Measurements from ENCODE around the gene SUFU. TPM values are rescaled to one million over a fixed set of nuclear protein-coding genes. Genes with fewer than 3 reads are reported as not detected.

SUFU gene
- total and polyA plus RNA-seq, 2 experiments from 2014 or later, result 2.8 to 5.6 TPM

DNA sequence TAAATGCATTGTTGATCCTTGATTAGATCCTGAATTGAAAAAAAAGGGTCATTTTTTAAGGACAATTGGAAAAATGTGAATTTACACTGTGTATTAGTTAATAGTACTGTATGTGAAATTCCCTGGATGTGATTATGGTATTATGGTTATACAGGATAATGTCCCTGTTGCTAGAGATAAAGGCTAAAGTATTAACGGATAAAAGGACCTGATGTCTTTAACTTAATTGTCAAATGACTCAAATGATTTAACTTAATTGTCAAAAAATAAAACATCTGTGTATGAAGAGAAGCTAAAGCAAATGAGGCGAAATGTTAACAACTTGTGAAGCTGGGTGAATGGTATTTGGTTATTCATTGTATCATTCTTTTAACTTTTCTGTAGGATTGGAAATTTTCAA lies 48.8 kb downstream of the SUFU start (continued):
- TF ChIP-seq CREB1 (CRISPR knock-in tag; IDR thresholded peaks at IDR 0.05; ENCODE audit: low read depth) (no peak), STAT1 (IDR thresholded peaks at IDR 0.05; ENCODE audit: unreplicated experiment) (no peak), ZNF331 (CRISPR knock-in tag; IDR thresholded peaks at IDR 0.05; ENCODE audit: low read depth) (no peak), EZH2 (IDR thresholded peaks at IDR 0.05; ENCODE audit: low read depth, unreplicated experiment) (no peak), NANOG (IDR thresholded peaks at IDR 0.05; ENCODE audit: borderline replicate concordance) (no peak), POLR2AphosphoS5 (IDR thresholded peaks at IDR 0.05; ENCODE audit: low read depth) (no peak), JUNB (IDR thresholded peaks at IDR 0.05; ENCODE audit: unreplicated experiment) (no peak), EZH2phosphoT487 (IDR thresholded peaks at IDR 0.05; ENCODE audit: unreplicated experiment) (no peak), REST (IDR thresholded peaks at IDR 0.05; ENCODE audit: unreplicated experiment) (no peak), ZNF114 (CRISPR knock-in tag; IDR thresholded peaks at IDR 0.05) (no peak)
- TF ChIP-seq, protein P1, sequence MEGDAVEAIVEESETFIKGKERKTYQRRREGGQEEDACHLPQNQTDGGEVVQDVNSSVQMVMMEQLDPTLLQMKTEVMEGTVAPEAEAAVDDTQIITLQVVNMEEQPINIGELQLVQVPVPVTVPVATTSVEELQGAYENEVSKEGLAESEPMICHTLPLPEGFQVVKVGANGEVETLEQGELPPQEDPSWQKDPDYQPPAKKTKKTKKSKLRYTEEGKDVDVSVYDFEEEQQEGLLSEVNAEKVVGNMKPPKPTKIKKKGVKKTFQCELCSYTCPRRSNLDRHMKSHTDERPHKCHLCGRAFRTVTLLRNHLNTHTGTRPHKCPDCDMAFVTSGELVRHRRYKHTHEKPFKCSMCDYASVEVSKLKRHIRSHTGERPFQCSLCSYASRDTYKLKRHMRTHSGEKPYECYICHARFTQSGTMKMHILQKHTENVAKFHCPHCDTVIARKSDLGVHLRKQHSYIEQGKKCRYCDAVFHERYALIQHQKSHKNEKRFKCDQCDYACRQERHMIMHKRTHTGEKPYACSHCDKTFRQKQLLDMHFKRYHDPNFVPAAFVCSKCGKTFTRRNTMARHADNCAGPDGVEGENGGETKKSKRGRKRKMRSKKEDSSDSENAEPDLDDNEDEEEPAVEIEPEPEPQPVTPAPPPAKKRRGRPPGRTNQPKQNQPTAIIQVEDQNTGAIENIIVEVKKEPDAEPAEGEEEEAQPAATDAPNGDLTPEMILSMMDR (conservative IDR thresholded peaks at IDR 0.05; ENCODE audit: low read depth in 2 of 2), result no peak

- ATAC-seq (no peak), DNase-seq (ENCODE audit: low spot score) (no peak)
- no peaks in the 10 kb centered on the region for H3F3A ChIP-seq (replicated peaks; ENCODE audit: low read depth)
- H3K27ac ChIP-seq (ENCODE audit: low read depth), result no peak overlapping the region
- Mint-ChIP-seq H3K9me3 (no peaks in the 10 kb centered on the region), H3K36me3 (ENCODE audit: low read depth) (peaks cover 10% of the 10 kb centered on the region; the same call in 2 of the 3 replicates), H3K27me3 (ENCODE audit: insufficient read depth, low read depth, poor library complexity) (no peaks in the 10 kb centered on the region), H3K4me3 (no peak overlapping the region), H3K27ac (no peak overlapping the region), H3K4me1 (no peaks in the 10 kb centered on the region)
- no peaks in the 10 kb centered on the region for H4K20me1 ChIP-seq (replicated peaks; ENCODE audit: insufficient read depth)
- H3K4me2 ChIP-seq, result no peak overlapping the region
- no peaks in the 10 kb centered on the region for H3K27me3 ChIP-seq (ENCODE audit: insufficient read depth)
- no peaks in the 10 kb centered on the region for H3K9me2 ChIP-seq (ENCODE audit: insufficient read depth)
- no peaks in the 10 kb centered on the region for H3K4me1 ChIP-seq (ENCODE audit: insufficient read depth)
- no peaks in the 10 kb centered on the region for H3K79me2 ChIP-seq (replicated peaks; ENCODE audit: insufficient read depth)
- no peak overlapping the region for H3K4me3 ChIP-seq
- no peaks in the 10 kb centered on the region for H3K36me3 ChIP-seq (ENCODE audit: insufficient read depth)
- no peak overlapping the region for H2AFZ ChIP-seq
- TF ChIP-seq ZNF114 (CRISPR knock-in tag; IDR thresholded peaks at IDR 0.05) (no peak), REST (IDR thresholded peaks at IDR 0.05; ENCODE audit: unreplicated experiment) (no peak), JUNB (IDR thresholded peaks at IDR 0.05; ENCODE audit: unreplicated experiment) (no peak), EZH2 (IDR thresholded peaks at IDR 0.05; ENCODE audit: low read depth, unreplicated experiment) (no peak), ZNF331 (CRISPR knock-in tag; IDR thresholded peaks at IDR 0.05; ENCODE audit: low read depth) (no peak)
- TF ChIP-seq, protein P1 (conservative IDR thresholded peaks at IDR 0.05; ENCODE audit: low read depth in 2 of 2), result no peak
These were observed 50.0 kb downstream of the SUFU start for GRCh38 chr10:102553771-102554170.
